IPS DF 6.9 (cell line): ENCODE data around the gene SSRP1.
"Not testable (repeated sequence)": the region's sequence is repeated elsewhere in the genome, so short reads cannot be mapped to it uniquely, and the experiment has no call there.

ENCODE experiments used
- DNase-seq: peaks from one replicate; pipeline ENCODE4 v3.0.0-alpha.2; 2013; ENCODE audit warnings: low read depth, low spot score
- H3K27ac ChIP-seq: one replicate; pipeline ENCODE4 v1.5.1; 2013; ENCODE audit warnings: low read length, control low read depth
- H3K27me3 ChIP-seq: 2 replicates; pipeline ENCODE4 v1.6.1; 2013; ENCODE audit warnings: mild to moderate bottlenecking, low read length; ENCODE audit not compliant: control insufficient read depth, insufficient read depth
- H3K36me3 ChIP-seq: 2 replicates; pipeline ENCODE4 v1.6.1; 2013; ENCODE audit warnings: low read length; ENCODE audit not compliant: control insufficient read depth, insufficient read depth
- H3K4me1 ChIP-seq: 2 replicates; pipeline ENCODE4 v1.6.1; 2013; ENCODE audit warnings: low read length; ENCODE audit not compliant: control insufficient read depth, insufficient read depth
- H3K4me3 ChIP-seq: 2 replicates; pipeline ENCODE4 v1.5.1; 2013; ENCODE audit warnings: mild to moderate bottlenecking, low read length
- H3K9me3 ChIP-seq: 2 replicates; pipeline ENCODE4 v1.6.1; 2013; ENCODE audit warnings: low read length, inconsistent platforms; ENCODE audit not compliant: control insufficient read depth, insufficient read depth
- WGBS: extraction: QIAGEN DNeasy Blood & Tissue Kit; methylation state at CpG from one replicate; pipeline ENCODE4 v1.1.7; 2013; ENCODE audit warnings: mixed read lengths, missing lambda C conversion rate; ENCODE audit not compliant: insufficient read length, insufficient coverage; 5-methylcytosine and 5-hydroxymethylcytosine counted together

Gene SSRP1

GRCh38 chr11:57370941-57371340 is 35.2 kb upstream of the SSRP1 start:
- Histone ChIP-seq H3K4me3 (no peak overlapping the region), H3K27me3 (no peaks in the 10 kb centered on the region), H3K36me3 (no peaks in the 10 kb centered on the region), H3K9me3 (no peaks in the 10 kb centered on the region), H3K4me1 (no peaks in the 10 kb centered on the region), H3K27ac (no peak overlapping the region)
- no peak for DNase-seq

GRCh38 chr11:57370251-57370650 is 34.6 kb upstream of the SSRP1 start:
- Histone ChIP-seq H3K36me3 (no peaks in the 10 kb centered on the region), H3K27me3 (no peaks in the 10 kb centered on the region), H3K4me3 (no peak overlapping the region), H3K4me1 (peaks cover 4% of the 10 kb centered on the region; the same call in 1 of the 2 replicates), H3K27ac (no peak overlapping the region), H3K9me3 (no peaks in the 10 kb centered on the region)
- no CpG with 5 or more reads among the region's 7 CpGs for WGBS
- DNase-seq = no peak

- DNase-seq = no peak
- H3K9me3 ChIP-seq = no peaks in the 10 kb centered on the region
- H3K27me3 ChIP-seq = no peaks in the 10 kb centered on the region
- peaks cover 7% of the 10 kb centered on the region; the same call in 1 of the 2 replicates for H3K4me1 ChIP-seq
- H3K36me3 ChIP-seq = no peaks in the 10 kb centered on the region
- WGBS = no CpG with 5 or more reads among the region's 5 CpGs
- H3K4me3 ChIP-seq = no peak overlapping the region
- no peak overlapping the region for H3K27ac ChIP-seq
Observed at GRCh38 chr11:57368845-57369232, 33.1 kb upstream of the SSRP1 start.

- H3K27ac ChIP-seq = no peak overlapping the region
- H3K27me3 ChIP-seq = no peaks in the 10 kb centered on the region
- WGBS = no CpG with 5 or more reads among the region's 19 CpGs
- H3K4me1 ChIP-seq = peaks cover 7% of the 10 kb centered on the region; the same call in 1 of the 2 replicates
- no peaks in the 10 kb centered on the region for H3K9me3 ChIP-seq
- H3K36me3 ChIP-seq = no peaks in the 10 kb centered on the region
- DNase-seq = no peak
- H3K4me3 ChIP-seq = no peak overlapping the region
Observed at GRCh38 chr11:57368106-57368844, 32.6 kb upstream of the SSRP1 start.

GRCh38 chr11:57364851-57365660 is 29.4 kb upstream of the SSRP1 start:
- DNase-seq = no peak
- no peak overlapping the region for H3K27ac ChIP-seq
- H3K4me3 ChIP-seq = no peak overlapping the region
- no peaks in the 10 kb centered on the region for H3K36me3 ChIP-seq
- no peaks in the 10 kb centered on the region for H3K27me3 ChIP-seq
- WGBS = no CpG with 5 or more reads among the region's 9 CpGs
- H3K4me1 ChIP-seq = peaks cover 7% of the 10 kb centered on the region; the same call in 1 of the 2 replicates
- H3K9me3 ChIP-seq = no peaks in the 10 kb centered on the region

GRCh38 chr11:57363131-57364080 is 27.7 kb upstream of the SSRP1 start:
- no peaks in the 10 kb centered on the region for H3K27me3 ChIP-seq
- H3K27ac ChIP-seq = no peak overlapping the region
- DNase-seq = no peak
- peaks cover 8% of the 10 kb centered on the region; the same call in 1 of the 2 replicates for H3K4me1 ChIP-seq
- no CpG with 5 or more reads among the region's 7 CpGs for WGBS
- no peaks in the 10 kb centered on the region for H3K36me3 ChIP-seq
- H3K4me3 ChIP-seq = no peak overlapping the region
- no peaks in the 10 kb centered on the region for H3K9me3 ChIP-seq

GRCh38 chr11:57361926-57362325 is 26.2 kb upstream of the SSRP1 start:
- Histone ChIP-seq H3K4me1 (peaks cover 8% of the 10 kb centered on the region; the same call in 1 of the 2 replicates), H3K4me3 (no peak overlapping the region), H3K27ac (no peak overlapping the region), H3K27me3 (no peaks in the 10 kb centered on the region), H3K9me3 (no peaks in the 10 kb centered on the region), H3K36me3 (no peaks in the 10 kb centered on the region)
- no peak for DNase-seq
- no CpG with 5 or more reads among the region's 3 CpGs for WGBS

- H3K36me3 ChIP-seq, H3K4me3 ChIP-seq, H3K27me3 ChIP-seq, H3K4me1 ChIP-seq, DNase-seq, H3K9me3 ChIP-seq, H3K27ac ChIP-seq: not testable (repeated sequence)
Observed at GRCh38 chr11:57361420-57361819, 25.7 kb upstream of the SSRP1 start.

- WGBS = no CpG with 5 or more reads among the region's 8 CpGs
- no peaks in the 10 kb centered on the region for H3K9me3 ChIP-seq
- H3K4me3 ChIP-seq = no peak overlapping the region
- no peaks in the 10 kb centered on the region for H3K27me3 ChIP-seq
- H3K27ac ChIP-seq = no peak overlapping the region
- DNase-seq = no peak
- no peaks in the 10 kb centered on the region for H3K36me3 ChIP-seq
- peaks cover 8% of the 10 kb centered on the region; the same call in 1 of the 2 replicates for H3K4me1 ChIP-seq
Observed at GRCh38 chr11:57360991-57361390, 25.3 kb upstream of the SSRP1 start.
